ENCODE results near the gene PMM1.
A peak's percentile ranks its signal among the peaks of the same experiment; 100 is the strongest.
"Not testable (repeated sequence)": the region's sequence is repeated elsewhere in the genome, so short reads cannot be mapped to it uniquely, and the experiment has no call there.

Gene PMM1

GRCh38 chr22:41597635-41597953, 8.0 kb upstream of the PMM1 start:
- no peak overlapping the region for H3K4me3 ChIP-seq (ENCODE audit: extremely low read depth, insufficient read depth, low read length, poor library complexity, severe bottlenecking)
- peaks cover 32% of the 10 kb centered on the region for H3K36me3 ChIP-seq (ENCODE audit: control insufficient read depth, insufficient read depth, low read length)
- H3K4me1 ChIP-seq (ENCODE audit: control insufficient read depth, insufficient read depth, low read length, poor library complexity, severe bottlenecking), result peaks cover 18% of the 10 kb centered on the region
- WGBS, 2 experiments (ENCODE audit: insufficient coverage in 2 of 2), result 95 to 100% methylated on average over 1 to 2 of the region's 2 CpGs
- H3K9me3 ChIP-seq (ENCODE audit: control insufficient read depth, low read length), result no peaks in the 10 kb centered on the region
- H3K27ac ChIP-seq (ENCODE audit: low read depth, low read length, severe bottlenecking), result peak overlapping the region; percentile 33

- Histone ChIP-seq H3K9me3 (ENCODE audit: control insufficient read depth, low read length) (no peaks in the 10 kb centered on the region), H3K36me3 (ENCODE audit: control insufficient read depth, insufficient read depth, low read length) (peaks cover 26% of the 10 kb centered on the region), H3K27ac (ENCODE audit: low read depth, low read length, severe bottlenecking) (peak overlapping the region; percentile 33), H3K4me3 (ENCODE audit: extremely low read depth, insufficient read depth, low read length, poor library complexity, severe bottlenecking) (no peak overlapping the region), H3K4me1 (ENCODE audit: control insufficient read depth, insufficient read depth, low read length, poor library complexity, severe bottlenecking) (peaks cover 18% of the 10 kb centered on the region)
- WGBS, 2 experiments (ENCODE audit: insufficient coverage in 2 of 2), result 61 to 66% methylated on average over 12 of the region's 13 CpGs
These were observed 7.4 kb upstream of the PMM1 start for GRCh38 chr22:41596776-41597634.

- no peak overlapping the region for H3K27ac ChIP-seq (ENCODE audit: low read depth, low read length, severe bottlenecking)
- H3K4me3 ChIP-seq (ENCODE audit: extremely low read depth, insufficient read depth, low read length, poor library complexity, severe bottlenecking), result no peak overlapping the region
- H3K9me3 ChIP-seq (ENCODE audit: control insufficient read depth, low read length), result no peaks in the 10 kb centered on the region
- H3K36me3 ChIP-seq (ENCODE audit: control insufficient read depth, insufficient read depth, low read length), result peaks cover 16% of the 10 kb centered on the region
- 87% methylated on average over 3 of the region's 5 CpGs; no CpG with 5 or more reads in 1 of the 2 experiments for WGBS, 2 experiments (ENCODE audit: insufficient coverage in 2 of 2)
- H3K4me1 ChIP-seq (ENCODE audit: control insufficient read depth, insufficient read depth, low read length, poor library complexity, severe bottlenecking), result peaks cover 18% of the 10 kb centered on the region
These were observed 6.1 kb upstream of the PMM1 start for GRCh38 chr22:41595703-41596102.

GRCh38 chr22:41593336-41593960, 3.8 kb upstream of the PMM1 start:
- H3K4me3 ChIP-seq (ENCODE audit: extremely low read depth, insufficient read depth, low read length, poor library complexity, severe bottlenecking); H3K9me3 ChIP-seq (ENCODE audit: control insufficient read depth, low read length); H3K36me3 ChIP-seq (ENCODE audit: control insufficient read depth, insufficient read depth, low read length); H3K27ac ChIP-seq (ENCODE audit: low read depth, low read length, severe bottlenecking): not testable (repeated sequence)
- peaks cover 11% of the 10 kb centered on the region for H3K4me1 ChIP-seq (ENCODE audit: control insufficient read depth, insufficient read depth, low read length, poor library complexity, severe bottlenecking)
- 93 to 97% methylated on average over 28 to 49 of the region's 51 CpGs for WGBS, 2 experiments (ENCODE audit: insufficient coverage in 2 of 2)

- WGBS, 2 experiments (ENCODE audit: insufficient coverage in 2 of 2), result 90 to 100% methylated on average over 4 of the region's 7 CpGs
- Histone ChIP-seq H3K9me3 (ENCODE audit: control insufficient read depth, low read length) (no peaks in the 10 kb centered on the region), H3K4me3 (ENCODE audit: extremely low read depth, insufficient read depth, low read length, poor library complexity, severe bottlenecking) (no peak overlapping the region), H3K36me3 (ENCODE audit: control insufficient read depth, insufficient read depth, low read length) (peaks cover 19% of the 10 kb centered on the region), H3K4me1 (ENCODE audit: control insufficient read depth, insufficient read depth, low read length, poor library complexity, severe bottlenecking) (no peaks in the 10 kb centered on the region), H3K27ac (ENCODE audit: low read depth, low read length, severe bottlenecking) (no peak overlapping the region)
These were observed 2.3 kb downstream of the PMM1 start for GRCh38 chr22:41587347-41587723.

- no peaks in the 10 kb centered on the region for H3K4me1 ChIP-seq (ENCODE audit: control insufficient read depth, insufficient read depth, low read length, poor library complexity, severe bottlenecking)
- no peak overlapping the region for H3K27ac ChIP-seq (ENCODE audit: low read depth, low read length, severe bottlenecking)
- H3K36me3 ChIP-seq (ENCODE audit: control insufficient read depth, insufficient read depth, low read length), result peaks cover 19% of the 10 kb centered on the region
- 95% methylated on average over 7 of the region's 7 CpGs; no CpG with 5 or more reads in 1 of the 2 experiments for WGBS, 2 experiments (ENCODE audit: insufficient coverage in 2 of 2)
- H3K9me3 ChIP-seq (ENCODE audit: control insufficient read depth, low read length), result no peaks in the 10 kb centered on the region
- no peak overlapping the region for H3K4me3 ChIP-seq (ENCODE audit: extremely low read depth, insufficient read depth, low read length, poor library complexity, severe bottlenecking)
These were observed 3.7 kb downstream of the PMM1 start for GRCh38 chr22:41585898-41586297.

- H3K27ac ChIP-seq (ENCODE audit: low read depth, low read length, severe bottlenecking), result no peak overlapping the region
- no peaks in the 10 kb centered on the region for H3K9me3 ChIP-seq (ENCODE audit: control insufficient read depth, low read length)
- WGBS, 2 experiments (ENCODE audit: insufficient coverage in 2 of 2), result 87 to 96% methylated on average over 6 of the region's 6 CpGs
- H3K36me3 ChIP-seq (ENCODE audit: control insufficient read depth, insufficient read depth, low read length), result peaks cover 22% of the 10 kb centered on the region
- no peaks in the 10 kb centered on the region for H3K4me1 ChIP-seq (ENCODE audit: control insufficient read depth, insufficient read depth, low read length, poor library complexity, severe bottlenecking)
- H3K4me3 ChIP-seq (ENCODE audit: extremely low read depth, insufficient read depth, low read length, poor library complexity, severe bottlenecking), result no peak overlapping the region
These were observed 4.8 kb downstream of the PMM1 start for GRCh38 chr22:41584881-41585280.

GRCh38 chr22:41582694-41583093, 6.9 kb downstream of the PMM1 start:
- Histone ChIP-seq H3K4me1 (ENCODE audit: control insufficient read depth, insufficient read depth, low read length, poor library complexity, severe bottlenecking) (no peaks in the 10 kb centered on the region), H3K27ac (ENCODE audit: low read depth, low read length, severe bottlenecking) (no peak overlapping the region), H3K9me3 (ENCODE audit: control insufficient read depth, low read length) (no peaks in the 10 kb centered on the region), H3K4me3 (ENCODE audit: extremely low read depth, insufficient read depth, low read length, poor library complexity, severe bottlenecking) (no peak overlapping the region), H3K36me3 (ENCODE audit: control insufficient read depth, insufficient read depth, low read length) (peaks cover 35% of the 10 kb centered on the region)
- WGBS, 2 experiments (ENCODE audit: insufficient coverage in 2 of 2), result 92 to 94% methylated on average over 8 of the region's 8 CpGs

GRCh38 chr22:41579997-41580355, 9.7 kb downstream of the PMM1 start:
- H3K27ac ChIP-seq (ENCODE audit: low read depth, low read length, severe bottlenecking), result no peak overlapping the region
- WGBS, 2 experiments (ENCODE audit: insufficient coverage in 2 of 2), result 90 to 96% methylated on average over 4 to 5 of the region's 6 CpGs
- H3K4me1 ChIP-seq (ENCODE audit: control insufficient read depth, insufficient read depth, low read length, poor library complexity, severe bottlenecking), result no peaks in the 10 kb centered on the region
- H3K9me3 ChIP-seq (ENCODE audit: control insufficient read depth, low read length), result no peaks in the 10 kb centered on the region
- H3K36me3 ChIP-seq (ENCODE audit: control insufficient read depth, insufficient read depth, low read length), result peaks cover 41% of the 10 kb centered on the region
- H3K4me3 ChIP-seq (ENCODE audit: extremely low read depth, insufficient read depth, low read length, poor library complexity, severe bottlenecking), result no peak overlapping the region

GRCh38 chr22:41579297-41579996, 10.2 kb downstream of the PMM1 start:
- WGBS, 2 experiments (ENCODE audit: insufficient coverage in 2 of 2), result 88 to 89% methylated on average over 10 to 12 of the region's 12 CpGs
- H3K36me3 ChIP-seq (ENCODE audit: control insufficient read depth, insufficient read depth, low read length), result peaks cover 39% of the 10 kb centered on the region

More at GRCh38 chr22:41579297-41579996, 10.2 kb downstream of the PMM1 start:
- Histone ChIP-seq H3K4me1 (ENCODE audit: control insufficient read depth, insufficient read depth, low read length, poor library complexity, severe bottlenecking) (no peaks in the 10 kb centered on the region), H3K9me3 (ENCODE audit: control insufficient read depth, low read length) (no peaks in the 10 kb centered on the region), H3K4me3 (ENCODE audit: extremely low read depth, insufficient read depth, low read length, poor library complexity, severe bottlenecking) (no peak overlapping the region), H3K27ac (ENCODE audit: low read depth, low read length, severe bottlenecking) (no peak overlapping the region)
